GM19324 (cell line): ENCODE data around the gene PLA2G2A.

ENCODE experiments used
- ATAC-seq: cut with Tn5 transposase; IDR thresholded peaks from one replicate; pipeline ENCODE4 v1.9.1; 2021; ENCODE audit warnings: mild to moderate bottlenecking, moderate library complexity; ENCODE audit not compliant: unreplicated experiment, low FRiP score

The PLA2G2A gene

DNA sequence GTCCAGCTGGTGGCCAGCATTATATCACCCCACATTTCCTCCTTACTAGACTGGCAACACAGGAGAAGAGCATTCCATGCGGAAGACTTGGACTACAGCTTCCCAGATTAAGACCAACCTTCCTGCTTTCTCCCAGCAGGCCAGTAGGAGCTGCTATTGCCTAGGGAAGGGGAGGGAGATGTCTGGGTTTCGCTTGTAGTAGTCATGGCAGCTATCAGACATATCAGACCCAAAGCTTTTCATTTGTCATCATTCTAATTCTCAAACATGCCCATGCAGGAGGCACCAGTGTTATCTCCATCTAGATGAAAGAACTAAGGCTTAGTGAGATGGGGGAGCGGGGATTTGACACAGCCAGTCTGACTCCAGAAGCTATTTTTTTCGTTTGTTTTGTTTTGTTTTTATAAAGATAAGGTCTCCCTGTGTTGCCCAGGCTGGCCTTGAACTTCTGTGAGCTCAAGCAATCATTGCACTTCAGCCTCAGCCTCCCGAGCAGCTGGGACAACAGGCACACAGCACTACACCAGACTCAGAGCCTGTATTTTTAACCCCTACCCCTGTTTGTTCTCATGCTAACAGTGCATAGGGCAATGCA is 4.5 kb downstream of the PLA2G2A start:
- no peak for ATAC-seq

GRCh38 chr1:19973616-19974015 is 5.8 kb downstream of the PLA2G2A start:
- no peak for ATAC-seq

- ATAC-seq, result no peak
Measured at GRCh38 chr1:19971664-19972063, 7.8 kb downstream of the PLA2G2A start.

DNA sequence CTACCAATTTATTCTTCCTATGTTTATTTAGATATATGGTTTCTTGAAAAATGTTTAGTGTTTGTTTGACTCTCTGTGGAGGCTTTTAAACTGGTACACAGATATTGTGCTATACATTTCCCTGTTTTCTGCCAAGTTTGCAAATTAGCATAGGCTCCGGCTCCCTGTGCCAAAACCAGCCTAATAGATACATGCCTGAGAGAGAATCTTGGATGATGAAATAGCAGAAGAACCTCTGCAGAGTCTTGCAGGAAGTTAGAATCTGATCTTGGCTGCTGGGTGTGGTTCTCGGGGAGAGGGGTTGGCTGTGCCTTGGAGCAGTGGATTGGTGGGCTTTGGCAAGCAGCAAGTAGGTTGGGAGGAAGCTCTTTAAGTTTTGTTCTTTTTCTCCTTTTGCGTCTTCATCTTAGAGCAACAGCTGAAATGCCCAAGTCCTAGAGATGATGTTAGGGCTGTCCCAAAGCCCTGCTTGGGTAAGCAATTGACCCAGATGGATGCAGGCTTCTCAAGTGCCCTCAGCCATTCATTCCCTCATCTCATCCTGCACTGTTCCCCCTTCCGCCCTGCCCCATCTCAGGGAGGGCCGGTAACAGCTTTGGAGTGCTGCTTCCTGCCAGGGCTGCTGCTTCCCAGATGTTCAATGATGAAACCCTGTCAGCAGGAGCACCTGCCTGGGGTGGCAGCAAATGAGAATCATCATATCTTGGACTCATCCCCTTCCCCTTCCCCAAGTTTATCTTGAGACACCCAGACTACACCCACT is 9.3 kb downstream of the PLA2G2A start:
- ATAC-seq, result no peak

DNA sequence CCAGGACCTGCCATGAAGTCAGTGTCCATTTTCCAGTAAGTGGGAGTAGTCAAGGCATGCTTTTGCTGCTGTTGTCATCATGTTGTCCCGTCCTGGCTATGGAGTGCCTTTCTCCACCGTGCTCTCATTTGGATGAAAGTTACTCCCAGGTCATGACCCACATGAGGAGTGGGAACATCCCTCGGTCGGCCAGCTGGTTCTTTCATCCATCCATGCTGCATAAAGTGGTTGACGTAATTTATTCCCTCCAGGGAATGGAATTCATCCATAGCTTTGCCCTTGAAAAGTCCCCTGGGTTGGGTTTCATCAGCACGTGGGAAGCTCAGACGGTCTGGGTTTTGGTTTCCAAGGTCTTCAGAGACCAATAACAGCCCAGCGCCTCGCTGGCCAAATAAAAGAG is 11.6 kb downstream of the PLA2G2A start:
- ATAC-seq, result no peak

DNA sequence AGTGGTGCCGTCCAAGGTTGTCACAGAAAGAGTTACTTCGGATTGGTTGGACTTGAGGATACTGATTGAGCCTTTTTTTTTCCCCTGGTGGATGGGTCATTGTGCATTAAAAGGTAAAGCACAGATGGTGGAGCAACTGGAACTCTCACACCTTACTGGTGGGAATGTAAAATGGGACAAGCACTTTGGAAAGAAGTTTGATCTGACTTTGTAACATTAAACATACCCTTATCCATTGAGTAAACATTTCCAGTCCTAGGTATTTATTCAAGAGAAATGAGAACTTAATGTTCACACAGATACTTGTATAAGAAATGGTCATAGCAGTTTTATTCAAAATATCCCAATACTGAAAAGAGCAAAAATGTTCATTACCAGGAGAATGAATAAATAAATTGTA is 14.9 kb downstream of the PLA2G2A start:
- no peak for ATAC-seq

DNA sequence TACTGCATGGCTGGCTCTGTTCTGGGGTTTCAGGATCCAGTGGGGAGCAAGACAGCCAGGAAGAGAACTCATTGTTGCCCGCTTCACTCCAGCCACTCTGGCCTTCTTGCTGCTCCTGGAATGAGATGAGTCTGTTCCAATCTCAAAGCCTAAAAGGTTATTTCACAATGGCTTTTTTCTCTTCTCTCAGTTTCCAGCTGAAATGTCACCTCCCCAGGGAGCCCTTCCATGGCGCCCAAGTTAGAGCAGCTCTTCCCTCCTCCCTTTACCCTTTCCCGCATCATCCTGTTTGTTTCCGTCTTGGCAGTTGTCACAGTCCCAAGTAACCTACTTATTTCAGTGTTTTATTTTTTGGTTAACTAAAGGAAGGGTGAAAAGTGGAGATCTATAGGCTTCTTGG is 15.8 kb downstream of the PLA2G2A start:
- ATAC-seq, result no peak

DNA sequence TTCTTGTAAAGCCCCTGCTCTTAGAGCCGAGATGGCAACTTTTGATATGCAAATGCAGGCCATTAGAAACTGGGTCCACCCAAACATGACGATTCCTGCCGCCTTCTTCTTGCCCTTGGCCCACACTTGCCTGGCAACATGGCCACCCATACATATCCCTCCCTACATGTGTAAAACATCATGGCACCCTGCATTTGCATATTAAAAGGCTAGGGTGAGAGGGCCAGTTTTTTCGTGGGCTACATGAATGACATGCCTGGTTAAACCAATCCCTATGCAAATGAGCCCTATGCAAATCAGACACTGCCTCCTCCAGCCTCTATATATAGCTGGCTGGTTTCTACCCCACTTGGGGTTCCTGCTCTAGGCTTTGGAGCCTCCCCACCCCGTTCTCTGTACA is 18.8 kb downstream of the PLA2G2A start:
- ATAC-seq, result no peak

GRCh38 chr1:19957779-19958178 is 21.6 kb downstream of the PLA2G2A start:
- ATAC-seq, result no peak

GRCh38 chr1:19955534-19956170 is 23.8 kb downstream of the PLA2G2A start:
- ATAC-seq, result no peak

DNA sequence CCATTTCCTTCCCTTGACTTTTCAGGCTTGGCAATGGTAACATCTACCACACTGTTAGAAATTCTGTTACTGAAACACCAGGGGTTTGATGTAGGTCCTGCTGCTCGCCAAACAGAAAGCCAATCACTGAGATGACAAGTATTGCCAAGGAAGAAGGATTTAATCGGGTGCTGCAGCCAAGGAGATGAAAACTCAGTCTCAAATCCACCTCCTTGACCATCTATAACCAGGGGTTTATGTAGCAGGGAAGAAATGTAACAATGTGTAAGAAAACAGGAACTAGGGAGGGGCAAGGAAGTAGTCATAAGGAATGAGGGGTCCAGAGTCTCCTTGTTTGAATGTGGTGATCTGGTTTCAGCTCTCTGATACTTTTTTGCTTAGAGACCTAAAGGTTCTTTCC is 25.4 kb downstream of the PLA2G2A start:
- no peak for ATAC-seq

GRCh38 chr1:19949016-19949415 is 30.4 kb downstream of the PLA2G2A start:
- ATAC-seq, result no peak

GRCh38 chr1:19946971-19947370 is 32.4 kb downstream of the PLA2G2A start:
- ATAC-seq, result no peak

- no peak for ATAC-seq
Measured at GRCh38 chr1:19946331-19946751, 33.1 kb downstream of the PLA2G2A start.

DNA sequence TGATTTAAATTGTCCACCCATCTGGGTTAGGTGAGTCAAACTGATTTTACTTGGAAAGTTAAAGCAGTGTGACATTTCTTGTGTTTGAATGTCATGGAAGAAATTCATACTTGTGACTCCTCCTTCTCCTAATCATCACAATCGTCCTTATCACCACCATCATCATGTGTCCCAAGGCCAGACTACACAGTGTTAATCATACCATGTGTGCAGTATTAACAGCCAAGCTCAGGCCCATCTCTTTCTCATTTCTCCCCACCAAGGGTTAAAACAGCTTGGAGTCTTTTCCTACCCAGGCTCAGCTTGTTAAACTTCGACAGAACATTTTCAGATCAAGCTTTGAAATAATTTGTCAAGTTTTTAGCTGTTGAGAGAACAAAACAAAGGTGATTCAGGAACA is 33.5 kb downstream of the PLA2G2A start:
- ATAC-seq, result no peak

- no peak for ATAC-seq
Measured at GRCh38 chr1:19942657-19943056, 36.8 kb downstream of the PLA2G2A start.

GRCh38 chr1:19942088-19942487 is 37.3 kb downstream of the PLA2G2A start:
- no peak for ATAC-seq

- ATAC-seq, result no peak
Measured at GRCh38 chr1:19941206-19941568, 38.2 kb downstream of the PLA2G2A start.

DNA sequence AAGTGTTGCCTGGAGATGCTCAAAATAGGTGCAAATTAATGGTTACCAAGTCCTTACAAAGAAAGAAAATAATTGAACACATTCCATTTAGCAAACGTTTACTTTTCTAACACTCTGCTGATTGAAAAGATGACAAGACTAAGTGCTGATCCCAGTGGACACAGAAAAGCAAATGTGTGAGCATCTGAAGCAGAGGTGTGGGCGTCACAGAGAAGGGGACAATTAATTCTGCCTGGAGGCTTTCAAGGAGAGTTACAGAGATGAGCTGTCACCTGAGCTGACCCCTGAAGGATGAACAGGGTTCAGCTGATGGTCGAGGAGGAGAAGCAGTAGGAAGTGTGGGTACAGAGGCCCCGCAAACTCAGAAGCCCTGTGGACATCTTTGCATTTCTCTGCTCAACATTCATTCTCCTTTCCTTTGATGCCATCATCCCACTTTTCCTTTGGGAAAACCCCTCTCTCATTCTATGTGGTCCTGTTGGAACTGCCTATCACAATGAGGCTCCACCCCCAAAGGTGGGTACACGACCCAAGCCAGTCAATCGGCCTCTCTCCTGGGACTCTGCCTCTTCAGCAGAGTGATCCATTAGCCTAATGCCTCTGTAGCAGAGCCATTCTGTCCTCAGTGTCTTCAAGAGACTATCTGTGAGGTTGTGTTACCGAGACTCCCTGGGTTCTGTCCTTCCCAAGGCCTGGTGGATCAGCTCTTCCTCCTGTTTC is 38.8 kb downstream of the PLA2G2A start:
- no peak for ATAC-seq

GRCh38 chr1:19938472-19938871 is 40.9 kb downstream of the PLA2G2A start:
- ATAC-seq, result no peak

DNA sequence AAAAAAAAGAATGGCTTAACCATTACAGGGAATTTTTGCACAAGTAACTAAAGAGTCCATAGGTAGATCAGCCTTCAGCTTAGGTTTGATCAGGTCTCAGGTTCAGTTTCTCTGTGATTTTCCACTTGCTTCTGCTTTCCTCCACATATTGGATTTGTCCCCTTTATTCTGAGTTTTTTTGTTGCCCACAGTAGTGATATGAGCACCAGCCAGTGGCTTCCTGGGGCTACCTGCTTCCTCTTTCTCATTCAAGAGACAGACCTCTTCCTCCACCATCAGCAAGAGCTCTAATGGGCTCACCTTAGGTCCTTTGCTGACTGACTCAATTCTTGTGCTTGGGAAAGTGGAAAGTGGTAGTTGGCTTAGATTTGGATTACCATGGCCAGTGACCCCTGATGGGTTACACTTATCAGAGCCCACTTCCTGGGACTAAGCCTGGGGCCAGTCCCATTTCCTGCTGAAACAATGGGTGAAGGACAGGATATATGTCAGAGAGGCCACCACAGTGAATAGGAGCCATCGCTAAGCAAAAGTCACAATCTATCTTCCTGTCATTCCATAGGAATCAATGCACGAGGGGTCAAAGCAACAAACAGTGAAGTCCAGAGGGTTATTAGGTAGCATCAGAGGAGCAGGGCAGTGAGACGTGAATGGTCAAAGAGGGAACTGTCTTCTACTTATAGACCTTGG is 43.2 kb downstream of the PLA2G2A start:
- no peak for ATAC-seq
